K562 (cell line): ENCODE measurements around the gene OSGIN1. TPM values are rescaled to one million over a fixed set of nuclear protein-coding genes. Genes with fewer than 3 reads are reported as not detected.
A peak's percentile ranks its signal among the peaks of the same experiment; 100 is the strongest.

ENCODE experiments used
- ATAC-seq: fragments of 200-7000 bp; cut with Tn5 transposase; 3 replicates; pipeline ENCODE4 v1.9.1; 2020; ENCODE audit warnings: moderate library complexity
- BruUV-seq: library from RNA; stranded (reverse); fragments of 400-500 nt; replicated peaks from 2 replicates; lab custom pipeline; 2021; lab: Mats Ljungman, UMichigan
- CTCF ChIA-PET: fragments of 300-600 bp; formaldehyde crosslinking; extraction: SDS; loops from one replicate; lab custom pipeline; 2021; ENCODE audit warnings: low intra/inter-chr PET ratio; lab: Yijun Ruan, JAX
- POLR2A ChIA-PET: fragments of 300-600, 350-650 bp; sonication (Branson Sonifier 250); formaldehyde crosslinking; extraction: SDS; loops from one replicate; lab custom pipeline; 2021; ENCODE audit warnings: antibody characterized with exemption, inconsistent platforms; lab: Yijun Ruan, JAX
- DNase-seq, 4 experiments: peaks; one replicate each; pipeline versions ENCODE4 v3.0.0 to v3.0.0-alpha.2; 2011 to 2018; ENCODE audit warnings: low spot score in 3 of 4, mixed read lengths in 3 of 4; ENCODE audit errors: extremely low read depth in 1 of 4
- FAIRE-seq: peaks from 2 replicates; lab custom pipeline; 2011; peaks lifted over from hg19 to GRCh38; lab: Jason Lieb, UNC
- H2AFZ ChIP-seq: 2 replicates; pipeline ENCODE4 v1.6.0; 2011; ENCODE audit warnings: low read depth, low read length, control low read depth, inconsistent platforms
- H3K27ac ChIP-seq: fragments of 200-600 bp; 3 replicates; pipeline ENCODE4 v1.8.0; 2011; ENCODE audit warnings: low read depth, mild to moderate bottlenecking, control low read depth, inconsistent platforms, low read length, moderate library complexity, mixed read lengths; ENCODE audit errors: extremely low read depth
- H3K27me3 ChIP-seq, 2 experiments: fragments of 300-600 bp in 1 of 2; 2 replicates in 1 of 2; 3 replicates in 1 of 2; pipeline versions ENCODE4 v1.6.0 to v1.8.0; 2011; ENCODE audit warnings: inconsistent platforms in 2 of 2, low read length in 2 of 2, mild to moderate bottlenecking in 1 of 2, mixed read lengths in 1 of 2, moderate library complexity in 1 of 2; ENCODE audit not compliant: control insufficient read depth in 2 of 2, insufficient read depth in 2 of 2
- H3K36me3 ChIP-seq: fragments of 300-600 bp; 3 replicates; pipeline ENCODE4 v1.8.0; 2011; ENCODE audit warnings: mild to moderate bottlenecking, low read length, inconsistent platforms; ENCODE audit not compliant: control insufficient read depth, insufficient read depth
- H3K4me1 ChIP-seq, 2 experiments: fragments of 200-600 bp in 1 of 2; replicated peaks in 1 of 2; 2 replicates in 1 of 2; 3 replicates in 1 of 2; pipeline versions ENCODE4 v1.5.1 to v1.8.0; 2011; ENCODE audit warnings: inconsistent platforms in 2 of 2, low read length in 2 of 2, mild to moderate bottlenecking in 1 of 2, mixed read lengths in 1 of 2, moderate library complexity in 1 of 2; ENCODE audit not compliant: control insufficient read depth in 2 of 2, insufficient read depth in 2 of 2
- H3K4me2 ChIP-seq: 2 replicates; pipeline ENCODE4 v1.6.1; 2011; ENCODE audit warnings: low read length, control low read depth, inconsistent platforms, mixed read lengths; ENCODE audit not compliant: insufficient read depth
- H3K4me3 ChIP-seq: fragments of 200-600 bp; sonication (generic), shearing (Covaris generic); 2 replicates; pipeline ENCODE4 v1.5.1; 2016; ENCODE audit warnings: control low read depth, inconsistent platforms
- H3K79me2 ChIP-seq: fragments of 200-600 bp; 3 replicates; pipeline ENCODE4 v1.8.0; 2011; ENCODE audit warnings: low read length, inconsistent platforms; ENCODE audit not compliant: control insufficient read depth, insufficient read depth
- H3K9ac ChIP-seq, 2 experiments: 2 replicates each; pipeline versions ENCODE4 v1.6.0 to v1.6.1; 2011; ENCODE audit warnings: low read depth in 2 of 2, low read length in 2 of 2, control low read depth in 1 of 2, inconsistent platforms in 1 of 2, mild to moderate bottlenecking in 1 of 2, mixed read lengths in 1 of 2; ENCODE audit not compliant: insufficient read depth in 1 of 2
- H3K9me1 ChIP-seq: one replicate; pipeline ENCODE4 v1.6.0; 2011; ENCODE audit warnings: inconsistent platforms, mild to moderate bottlenecking, low read length, moderate library complexity; ENCODE audit not compliant: control insufficient read depth, insufficient read depth
- H3K9me3 ChIP-seq: replicated peaks from 2 replicates; pipeline ENCODE4 v1.5.1; 2011; ENCODE audit warnings: low read depth, low read length, inconsistent platforms; ENCODE audit not compliant: control insufficient read depth, insufficient read depth
- H4K20me1 ChIP-seq: replicated peaks from 2 replicates; pipeline ENCODE4 v1.6.1; 2011; ENCODE audit warnings: low read length, inconsistent platforms, mixed read lengths; ENCODE audit not compliant: control insufficient read depth, insufficient read depth
- BCOR ChIP-seq: fragments of 450-650 bp; IDR thresholded peaks from 2 replicates; pipeline ENCODE4 v1.6.1; 2016
- CTBP1 ChIP-seq: fragments of 450-650 bp; IDR thresholded peaks from 2 replicates; pipeline ENCODE4 v1.6.1; 2016; ENCODE audit warnings: borderline replicate concordance
- DDX20 ChIP-seq: fragments of 450-650 bp; IDR thresholded peaks from 2 replicates; pipeline ENCODE4 v1.6.1; 2016; ENCODE audit warnings: missing genetic modification characterization, low read depth, mild to moderate bottlenecking, missing compliant biosample characterization, moderate library complexity
- IRF2 ChIP-seq: sonication (generic); formaldehyde crosslinking; IDR thresholded peaks from 2 replicates; pipeline ENCODE4 v1.8.1; 2022; ENCODE audit warnings: mild to moderate bottlenecking, missing genetic modification reagents
- NFIC ChIP-seq: fragments of 450-650 bp; IDR thresholded peaks from 2 replicates; pipeline ENCODE4 v1.6.1; 2017; ENCODE audit warnings: mild to moderate bottlenecking, inconsistent platforms
- ZNF79 ChIP-seq: fragments of 250-450 bp; sonication (Bioruptor Pico); IDR thresholded peaks from 2 replicates; pipeline ENCODE4 v1.4.0; 2020; ENCODE audit warnings: low read depth, mild to moderate bottlenecking, moderate library complexity
- WGBS: fragments of 100-300 bp; shearing (Covaris generic); methylation state at CpG from one replicate; pipeline ENCODE4 v1.1.6; 2016; ENCODE audit warnings: low coverage, mixed read lengths; ENCODE audit not compliant: insufficient coverage; ENCODE audit errors: missing lambda C conversion rate; 5-methylcytosine and 5-hydroxymethylcytosine counted together
- in situ Hi-C: fragments of 300-500 bp; cut with MboI; formaldehyde crosslinking; loops from 4 replicates; pipeline ENCODE4 v1.15.0; 2018; ENCODE audit warnings: inconsistent platforms, mixed read lengths
- intact Hi-C: fragments of 100-400 bp; cut with micrococcal nuclease; formaldehyde crosslinking; loops from 2 replicates; pipeline ENCODE4 v1.14.2; 2022
- polyA plus RNA-seq, 8 experiments: library from polyadenylated mRNA; depleted of rRNA in 4 of 8; stranded (reverse) in 5 of 8; unstranded in 3 of 8; fragments of >200 nt; fragmentation: Nextera tagmentation in 2 of 8; fragmentation: Illumina TruSeq in 1 of 8; extraction: Ambion mirVana in 2 of 8; extraction: Trizol in 1 of 8; gene quantifications; 2 replicates each; pipeline versions ENCODE4 v1.2.1 to v1.2.3, GENCODE V29; 2011 to 2014; ENCODE audit warnings: inconsistent platforms in 1 of 8, missing spikeins in 1 of 8
- total RNA-seq, 7 experiments: library from RNA; depleted of rRNA in 6 of 7; stranded (reverse); fragments of >200 nt in 6 of 7; fragmentation: Illumina TruSeq in 2 of 7; extraction: Trizol in 2 of 7; gene quantifications; 2 replicates each; pipeline versions ENCODE4 v1.2.1 to v1.2.3, GENCODE V29; 2011 to 2021; ENCODE audit warnings: low replicate concordance in 1 of 7

The OSGIN1 gene
- total and polyA plus RNA-seq, 9 of the 15 experiments (the other 6 are each of a cell fraction or from before 2014, with no cell fraction given) = 0.03 to 3.6 (median 1.6) TPM

- 0 out of 2 replicates have a peak, but pooled peaks have one; percentile 11 for TF ChIP-seq CTBP1
- TF ChIP-seq BCOR = peak; percentile 37; the same call in 1 of the 2 replicates
- TF ChIP-seq ZNF79 = peak; percentile 94
These were observed 17.8 kb upstream of the OSGIN1 start (continued) for GRCh38 chr16:83935005-83935857.

DNA sequence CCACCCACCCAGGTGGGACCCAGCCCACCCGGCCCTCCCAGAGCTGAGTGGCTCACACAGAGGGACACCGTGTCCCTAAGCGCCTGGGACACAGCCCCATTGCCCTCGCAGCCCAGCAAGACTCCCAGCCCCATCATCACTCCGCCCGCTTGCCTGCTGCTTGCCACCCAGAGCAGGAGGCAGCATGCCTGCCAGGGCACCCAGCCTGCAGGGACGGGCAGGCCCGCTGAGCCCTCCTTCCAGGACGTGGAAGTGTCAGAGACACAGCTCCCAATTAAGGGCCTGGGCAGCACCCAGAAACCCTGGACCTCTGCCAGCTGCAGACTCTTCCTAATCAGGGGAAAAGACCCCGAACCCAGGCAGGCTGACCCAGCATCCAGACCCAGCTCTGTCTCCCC is 17.2 kb upstream of the OSGIN1 start:
- no peak overlapping the region for H3K4me3 ChIP-seq
- H4K20me1 ChIP-seq = peaks cover 21% of the 10 kb centered on the region
- no peak for ATAC-seq
- H3K9ac ChIP-seq = no peak overlapping the region
- no peak for DNase-seq
- ChIA-PET CTCF (no interaction called here), POLR2A (interaction anchor here (0.6 to 1.7 kb wide), 3 partner anchors 18 to 186 kb away, joined by 3 to 7 read pairs (median 3); partner anchors contain the start of gene OSGIN1)
- H3K9me1 ChIP-seq = no peaks in the 10 kb centered on the region
- H2AFZ ChIP-seq = no peak overlapping the region
- no peaks in the 10 kb centered on the region for H3K36me3 ChIP-seq
- BruUV-seq = no TSS peak
- H3K4me1 ChIP-seq = peaks cover 0 to 49% of the 10 kb centered on the region in 2 experiments; a peak in 2 of 5 replicates
- no peak for FAIRE-seq
- no peak overlapping the region for H3K27ac ChIP-seq
- H3K79me2 ChIP-seq = no peaks in the 10 kb centered on the region
- no peak overlapping the region for H3K4me2 ChIP-seq
- no peaks in the 10 kb centered on the region for H3K9me3 ChIP-seq
- 12% methylated on average over 10 of the region's 10 CpGs for WGBS
- TF ChIP-seq IRF2 (CRISPR knock-in tag) (no peak), NFIC (peak; percentile 34; the same call in 1 of the 2 replicates), DDX20 (tag) (no peak)
- intact Hi-C loops = no loop called here
- in situ Hi-C loops = no loop called here
- peaks cover 55 to 75% of the 10 kb centered on the region in 2 experiments for H3K27me3 ChIP-seq
